Fibroblast of skin of left quadriceps (primary cell): ENCODE results near the gene CCPG1.
A peak's percentile ranks its signal among the peaks of the same experiment; 100 is the strongest.
"Not testable (repeated sequence)": the region's sequence is repeated elsewhere in the genome, so short reads cannot be mapped to it uniquely, and the experiment has no call there.

Experiments
- DNase-seq, 2 experiments: peaks; one replicate each; pipeline ENCODE4 v3.0.0-alpha.2; 2013; ENCODE audit warnings: low read depth in 2 of 2

Gene CCPG1, protein sequence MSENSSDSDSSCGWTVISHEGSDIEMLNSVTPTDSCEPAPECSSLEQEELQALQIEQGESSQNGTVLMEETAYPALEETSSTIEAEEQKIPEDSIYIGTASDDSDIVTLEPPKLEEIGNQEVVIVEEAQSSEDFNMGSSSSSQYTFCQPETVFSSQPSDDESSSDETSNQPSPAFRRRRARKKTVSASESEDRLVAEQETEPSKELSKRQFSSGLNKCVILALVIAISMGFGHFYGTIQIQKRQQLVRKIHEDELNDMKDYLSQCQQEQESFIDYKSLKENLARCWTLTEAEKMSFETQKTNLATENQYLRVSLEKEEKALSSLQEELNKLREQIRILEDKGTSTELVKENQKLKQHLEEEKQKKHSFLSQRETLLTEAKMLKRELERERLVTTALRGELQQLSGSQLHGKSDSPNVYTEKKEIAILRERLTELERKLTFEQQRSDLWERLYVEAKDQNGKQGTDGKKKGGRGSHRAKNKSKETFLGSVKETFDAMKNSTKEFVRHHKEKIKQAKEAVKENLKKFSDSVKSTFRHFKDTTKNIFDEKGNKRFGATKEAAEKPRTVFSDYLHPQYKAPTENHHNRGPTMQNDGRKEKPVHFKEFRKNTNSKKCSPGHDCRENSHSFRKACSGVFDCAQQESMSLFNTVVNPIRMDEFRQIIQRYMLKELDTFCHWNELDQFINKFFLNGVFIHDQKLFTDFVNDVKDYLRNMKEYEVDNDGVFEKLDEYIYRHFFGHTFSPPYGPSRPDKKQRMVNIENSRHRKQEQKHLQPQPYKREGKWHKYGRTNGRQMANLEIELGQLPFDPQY

DNA sequence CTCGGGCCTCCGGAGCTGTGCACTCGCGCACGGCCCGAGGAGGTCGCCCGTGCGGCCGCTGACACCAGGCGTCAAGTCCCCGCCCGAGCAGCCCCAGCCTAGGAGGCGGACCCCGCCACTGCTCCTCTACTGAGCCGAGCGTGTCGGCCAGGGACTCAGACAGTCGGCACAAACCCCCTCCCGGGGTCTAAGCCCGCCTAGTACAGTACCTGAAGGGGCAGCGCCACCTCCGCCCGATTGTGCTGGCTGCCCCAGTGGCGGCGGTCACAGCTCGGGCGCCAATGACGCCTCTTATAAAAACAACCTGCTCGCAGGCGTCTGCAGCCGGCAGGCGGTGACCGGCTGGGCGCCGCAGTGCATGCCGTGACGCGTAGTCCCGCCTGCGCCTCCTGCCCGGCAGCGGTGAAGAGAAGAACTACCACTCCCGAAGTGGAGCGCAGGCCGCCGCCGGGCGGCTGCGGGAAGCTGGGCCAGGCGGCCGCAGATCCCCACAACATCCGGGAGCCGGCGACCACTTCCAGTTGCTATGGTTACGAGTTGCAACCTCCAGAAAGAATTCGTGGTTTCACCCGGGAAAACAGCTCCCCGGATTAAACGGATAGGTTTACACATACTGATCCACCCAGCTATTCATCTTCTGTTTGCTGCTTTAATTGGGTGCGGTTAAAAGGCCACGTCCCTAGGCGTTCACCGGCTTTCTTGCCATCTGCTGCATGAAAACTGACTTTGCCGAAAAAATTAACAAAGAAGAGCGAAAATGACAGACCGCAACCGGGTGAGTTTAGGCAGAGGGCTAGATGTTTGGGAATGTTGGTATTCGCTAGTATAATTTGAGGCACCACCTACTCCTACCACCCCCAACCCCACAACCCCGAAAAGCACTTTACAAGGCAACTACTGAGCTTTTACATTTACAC is at the start of gene CCPG1, which contains the start of gene PIERCE2:
Gene CCPG1 (minus strand): TSS at position 348 of the 917 bp plus-strand sequence. CDS start 18,935 bp downstream, outside the sequence.
Gene PIERCE2 (plus strand): TSS at position 484 of the 917 bp plus-strand sequence. CDS start 274 bp downstream, at position 758.
- DNase-seq: peak; percentile 81 to 84

DNA sequence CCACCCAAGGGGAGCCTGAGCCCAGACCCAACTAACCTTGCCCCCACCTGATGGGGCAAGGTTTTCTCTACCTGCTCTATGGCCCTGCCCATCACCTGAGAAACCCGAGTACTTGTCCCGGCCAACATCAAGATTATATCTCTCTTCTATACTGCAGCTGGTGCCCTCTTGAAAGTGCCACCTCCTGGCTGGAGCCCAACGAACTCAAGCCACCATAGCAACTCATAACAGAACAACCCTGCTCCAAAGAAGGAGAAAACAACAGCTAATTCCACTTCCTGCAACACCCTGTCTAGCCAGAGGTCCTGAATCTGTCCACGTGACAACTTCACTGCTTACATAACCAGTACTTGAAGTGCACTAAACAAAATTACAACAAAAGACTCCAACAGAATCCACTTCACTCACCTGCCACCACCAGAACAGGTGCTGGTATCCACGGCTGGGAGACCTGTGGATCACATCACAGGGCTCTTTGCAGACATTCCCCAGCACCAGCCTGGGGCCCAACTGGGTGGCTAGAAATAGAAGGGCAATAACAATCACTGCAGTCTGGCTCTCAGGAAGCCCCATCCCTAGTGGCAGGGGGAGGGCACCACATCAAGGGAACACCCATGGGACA is 49.4 kb upstream of the CCPG1 start:
- DNase-seq: no peak

DNA sequence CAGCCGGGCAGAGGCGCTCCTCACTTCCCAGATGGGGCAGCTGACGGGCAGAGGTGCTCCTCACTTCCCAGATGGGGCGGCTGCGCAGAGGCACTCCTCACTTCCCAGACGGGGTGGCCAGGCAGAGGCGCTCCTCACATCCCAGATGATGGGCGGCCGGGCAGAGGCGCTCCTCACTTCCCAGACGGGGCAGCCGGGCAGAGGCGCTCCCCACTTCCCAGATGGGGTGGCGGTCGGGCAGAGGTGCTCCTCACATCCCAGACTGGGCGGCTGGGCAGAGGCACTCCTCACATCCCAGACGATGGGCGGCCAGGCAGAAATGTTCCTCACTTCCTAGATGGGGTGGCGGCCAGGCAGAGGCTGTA is 38.9 kb upstream of the CCPG1 start:
- DNase-seq: not testable (repeated sequence)

DNA sequence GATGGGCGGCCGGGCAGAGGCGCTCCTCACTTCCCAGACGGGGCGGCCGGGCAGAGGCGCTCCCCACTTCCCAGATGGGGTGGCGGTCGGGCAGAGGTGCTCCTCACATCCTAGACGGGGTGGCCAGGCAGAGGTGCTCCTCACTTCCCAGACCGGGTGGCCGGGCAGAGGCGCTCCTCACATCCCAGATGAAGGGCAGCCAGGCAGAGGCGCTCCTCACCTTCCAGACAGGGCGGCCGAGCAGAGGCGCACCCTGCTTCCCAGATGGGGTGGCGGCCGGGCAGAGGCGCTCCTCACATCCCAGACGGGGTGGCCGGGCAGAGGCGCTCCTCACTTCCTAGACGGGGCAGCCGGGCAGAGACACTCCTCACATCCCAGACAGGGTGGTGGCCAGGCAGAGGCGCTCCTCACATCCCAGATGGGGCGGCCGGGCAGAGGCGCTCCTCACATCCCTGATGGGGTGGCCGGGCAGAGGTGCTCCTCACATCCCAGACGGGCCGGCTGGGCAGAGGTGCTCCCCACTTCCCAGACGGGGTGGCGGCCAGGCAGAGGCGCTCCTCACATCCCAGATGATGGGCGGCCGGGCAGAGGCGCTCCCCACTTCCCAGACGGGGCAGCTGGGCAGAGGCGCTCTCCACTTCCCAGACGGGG is 38.3 kb upstream of the CCPG1 start:
- not testable (repeated sequence) for DNase-seq

DNA sequence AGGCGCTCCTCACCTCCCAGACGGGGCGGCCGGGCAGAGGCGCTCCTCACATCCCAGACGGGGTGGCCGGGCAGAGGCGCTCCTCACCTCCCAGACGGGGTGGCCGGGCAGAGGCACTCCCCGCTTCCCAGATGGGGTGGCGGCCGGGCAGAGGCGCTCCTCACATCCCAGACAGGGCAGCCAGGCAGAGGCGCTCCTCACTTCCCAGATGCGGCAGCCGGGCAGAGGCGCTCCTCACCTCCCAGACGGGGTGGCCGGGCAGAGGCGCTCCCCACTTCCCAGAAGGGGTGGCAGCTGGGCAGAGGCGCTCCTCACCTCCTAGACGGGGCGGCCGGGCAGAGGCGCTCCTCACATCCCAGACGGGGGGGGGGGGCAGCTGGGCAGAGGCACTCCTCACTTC is 37.8 kb upstream of the CCPG1 start:
- DNase-seq: not testable (repeated sequence)

DNA sequence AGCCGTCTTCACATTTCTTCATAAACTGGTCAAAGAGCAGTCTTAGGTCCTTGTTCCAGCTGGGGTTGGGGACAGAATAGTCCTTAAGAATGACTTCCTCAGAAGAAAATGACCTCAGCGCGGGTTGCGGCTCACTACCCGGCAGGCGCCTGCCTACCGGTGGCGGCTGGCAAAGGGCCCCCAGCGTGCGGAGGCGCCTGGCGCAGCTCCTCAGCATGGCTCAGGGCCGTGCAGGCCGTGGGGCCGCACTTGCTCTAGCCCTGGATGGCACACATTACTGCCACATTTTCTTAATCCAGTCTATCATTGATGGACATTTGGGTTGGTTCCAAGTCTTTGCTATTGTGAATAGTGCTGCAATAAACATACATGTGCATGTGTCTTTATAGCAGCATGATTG is 35.0 kb upstream of the CCPG1 start:
- not testable (repeated sequence) for DNase-seq

DNA sequence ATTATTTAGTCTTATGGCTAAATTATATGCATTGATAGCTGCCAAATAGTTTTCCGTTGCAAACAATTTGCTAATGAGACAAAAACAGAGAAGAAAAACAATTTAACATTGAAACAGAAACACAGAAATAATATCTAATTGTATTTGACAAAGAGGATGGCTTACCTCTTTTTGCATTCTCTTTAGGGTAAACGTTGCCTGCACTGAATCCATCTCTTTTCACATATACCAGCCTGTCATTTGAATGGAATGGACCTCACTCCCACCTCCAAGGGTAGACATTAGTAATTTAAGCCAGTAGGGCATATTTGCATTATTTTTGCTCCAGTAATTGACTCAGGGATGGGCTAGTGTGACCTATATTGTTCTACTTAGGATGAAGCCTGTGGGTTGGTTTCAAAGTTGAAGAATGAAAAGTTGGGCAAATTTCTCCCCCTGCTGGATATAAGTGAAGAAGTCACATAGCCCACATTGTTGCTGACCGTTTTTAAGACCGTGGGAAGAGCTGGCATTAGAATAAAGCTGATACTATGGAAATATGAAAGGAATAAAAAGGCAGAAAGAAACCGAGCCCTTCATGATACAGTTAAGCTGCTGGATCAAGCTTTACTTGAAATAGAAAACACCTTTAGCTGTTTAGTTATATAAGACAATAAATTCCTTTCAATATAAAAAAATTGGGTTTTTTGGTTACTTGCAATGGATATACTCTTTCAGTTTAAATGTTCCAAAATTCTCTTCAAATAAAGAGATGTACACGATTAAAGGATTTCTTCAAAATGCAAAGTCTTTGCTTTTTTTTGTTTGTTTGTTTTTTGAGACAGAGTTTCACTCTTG is 27.0 kb upstream of the CCPG1 start:
- peak; percentile 8 to 9 for DNase-seq

DNA sequence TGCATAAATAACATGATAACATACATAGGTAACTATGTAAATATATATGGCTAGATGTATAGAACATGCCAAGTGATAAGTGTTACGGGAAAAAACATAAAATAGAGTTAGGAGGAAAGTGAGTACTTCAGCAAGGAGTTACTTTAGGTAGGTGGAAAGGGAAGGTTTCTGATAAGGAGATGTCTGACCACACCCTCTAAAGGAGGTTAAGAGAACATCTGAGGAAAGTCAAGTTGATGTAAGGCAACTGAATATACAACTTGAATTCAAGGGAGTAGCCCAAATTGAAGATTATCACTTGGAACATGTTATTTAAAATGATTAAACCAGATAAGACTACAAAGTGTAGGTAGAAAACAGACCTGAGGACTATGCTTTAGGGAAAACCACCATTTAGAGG is 13.9 kb upstream of the CCPG1 start:
- DNase-seq: no peak

DNA sequence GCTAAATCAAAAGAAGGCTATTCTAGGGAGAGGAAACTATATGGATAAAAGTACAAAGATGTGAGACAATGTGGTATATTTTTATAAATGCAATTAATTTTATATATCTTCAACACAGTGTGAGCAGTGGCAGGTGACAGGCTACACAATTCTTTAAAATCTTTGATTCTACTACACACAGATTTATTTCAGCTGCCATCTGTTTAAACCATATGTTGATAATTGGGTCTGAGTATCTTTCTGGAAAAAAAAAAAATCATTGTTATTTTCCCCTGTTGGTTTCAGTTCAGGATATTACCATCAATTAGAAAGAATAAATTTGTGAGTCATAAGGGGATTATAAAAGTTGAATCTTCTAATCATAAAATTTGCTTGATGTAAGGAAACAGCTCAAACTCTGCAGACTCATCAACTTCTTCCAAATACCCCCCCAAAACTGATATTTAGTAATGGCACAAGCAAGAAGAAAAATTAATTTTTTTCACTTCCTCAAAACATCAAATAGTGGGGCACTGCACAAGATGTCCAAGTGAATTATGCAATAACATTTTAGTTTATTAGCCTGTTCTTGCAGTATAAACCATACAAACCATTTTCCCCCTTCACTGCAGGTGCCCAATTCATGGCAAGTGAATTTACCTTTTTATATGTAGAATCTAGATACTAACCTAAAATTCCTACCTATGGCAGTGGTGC is 12.2 kb upstream of the CCPG1 start:
- DNase-seq: no peak

DNA sequence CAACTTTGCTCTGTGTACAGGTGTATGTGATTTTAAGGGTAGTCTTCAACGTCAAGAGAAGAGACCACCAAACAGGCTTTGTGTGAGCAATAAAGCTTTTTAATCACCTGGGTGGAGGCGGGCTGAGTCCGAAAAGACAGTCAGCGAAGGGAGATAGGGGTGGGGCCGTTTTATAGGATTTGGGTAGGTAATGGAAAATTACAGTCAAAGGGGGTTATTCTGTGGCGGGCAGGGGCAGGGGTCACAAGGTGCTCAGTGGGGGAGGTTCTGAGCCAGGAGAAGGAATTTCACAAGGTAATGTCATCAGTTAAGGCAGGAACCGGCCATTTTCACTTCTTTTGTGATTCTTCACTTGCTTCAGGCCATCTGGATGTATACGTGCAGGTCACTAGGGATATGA is 9.5 kb upstream of the CCPG1 start:
- not testable (repeated sequence) for DNase-seq

DNA sequence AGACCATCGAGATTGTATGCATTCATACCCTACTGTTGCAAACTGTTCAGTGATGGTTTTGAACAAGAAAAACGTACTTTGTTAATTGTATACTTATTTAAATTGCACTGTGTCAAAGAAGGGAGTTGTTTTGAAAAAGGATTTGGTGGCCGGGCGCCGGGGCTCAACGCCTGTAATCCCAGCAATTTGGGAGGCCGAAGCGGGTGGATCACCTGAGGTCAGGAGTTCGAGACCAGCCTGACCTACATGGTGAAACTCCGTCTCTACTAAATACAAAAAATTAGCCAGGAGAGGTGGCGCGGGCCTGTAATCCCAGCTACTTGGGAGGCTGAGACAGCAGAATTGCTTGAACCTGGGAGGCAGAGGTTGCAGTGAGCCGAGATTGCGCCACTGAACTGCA is 817 bp upstream of the CCPG1 start:
- DNase-seq: not testable (repeated sequence)

DNA sequence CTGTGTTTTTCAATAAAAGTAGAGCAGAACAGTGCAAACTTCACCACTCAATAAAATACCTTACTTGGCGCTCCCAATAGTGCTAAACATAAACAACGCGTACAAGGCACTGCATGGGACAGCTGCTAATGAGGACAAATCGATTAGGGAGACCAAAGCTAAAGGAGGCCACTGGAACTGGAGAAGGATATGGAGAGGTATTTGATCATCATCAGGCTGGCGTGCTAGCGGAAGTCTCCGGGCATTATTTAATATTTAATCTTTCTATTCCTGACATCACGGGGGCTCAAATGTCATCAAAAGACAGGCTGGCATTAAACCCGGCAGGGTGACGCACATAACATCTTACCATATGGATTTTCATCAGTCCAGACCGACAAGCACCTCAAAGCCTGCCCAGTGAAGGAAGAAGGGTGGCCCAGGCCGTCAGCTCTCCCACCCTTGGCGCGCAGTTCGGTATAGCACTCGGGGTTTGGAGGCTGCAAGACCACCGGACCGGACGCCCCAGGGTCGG is 604 bp downstream of the CCPG1 start:
- no peak for DNase-seq

DNA sequence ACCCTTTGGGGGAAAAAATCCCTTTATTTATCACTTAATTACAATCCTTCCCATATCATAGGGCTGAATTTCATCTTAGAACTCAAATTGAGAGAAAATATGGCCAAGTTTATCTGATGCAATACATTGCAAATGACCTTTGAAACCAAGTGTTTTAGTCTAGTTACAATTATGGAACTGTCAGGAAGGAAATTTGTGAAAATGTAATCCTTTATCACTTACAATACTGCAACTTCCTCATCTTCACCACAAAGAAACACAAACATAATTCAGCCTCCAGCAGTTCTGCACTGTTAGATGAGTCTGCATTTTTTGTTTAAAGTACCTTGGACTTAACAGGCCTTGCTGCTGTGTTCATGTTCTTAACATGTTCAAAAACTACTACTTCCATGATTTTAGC is 4.6 kb downstream of the CCPG1 start:
- peak; percentile 10 to 11 for DNase-seq

DNA sequence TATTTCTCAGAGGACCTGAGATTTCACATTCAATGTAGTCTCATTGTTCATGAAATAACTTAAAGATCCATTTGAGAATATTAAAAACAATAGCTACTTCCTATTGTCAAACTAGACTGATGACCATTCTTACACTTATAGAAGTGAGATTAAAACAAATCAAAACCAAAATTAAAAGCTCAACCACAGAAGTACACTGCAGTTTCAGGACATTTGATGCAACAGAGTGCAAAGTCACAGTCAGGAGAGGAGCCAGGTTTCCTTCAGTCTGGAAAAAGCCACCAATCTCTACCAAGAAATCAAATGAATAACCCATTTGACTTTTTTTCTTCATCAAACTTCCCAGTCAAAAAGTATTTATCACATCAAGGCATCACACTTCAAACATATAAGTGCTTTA is 5.5 kb downstream of the CCPG1 start:
- DNase-seq: no peak

DNA sequence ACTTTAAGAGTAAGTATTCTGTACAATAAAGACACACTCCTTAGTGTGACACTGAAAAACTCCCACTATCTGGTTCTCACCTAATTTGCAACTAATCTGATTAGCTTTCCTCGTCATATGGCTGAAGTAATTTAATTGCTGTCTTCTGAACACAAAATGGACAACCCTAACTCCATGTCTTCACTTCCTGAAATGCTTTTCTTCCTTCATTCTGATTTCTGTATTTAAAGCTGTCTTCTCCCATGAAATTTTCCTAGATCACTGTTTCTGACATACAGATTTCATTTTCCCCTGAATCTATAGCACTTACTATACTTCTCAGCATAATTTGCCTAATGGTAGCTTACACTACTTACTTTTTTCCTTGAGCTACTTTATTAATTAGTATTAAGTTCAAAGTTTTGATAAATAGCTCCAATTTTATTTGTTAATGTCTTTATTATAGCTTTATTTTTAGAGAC is 6.3 kb downstream of the CCPG1 start:
- no peak for DNase-seq

DNA sequence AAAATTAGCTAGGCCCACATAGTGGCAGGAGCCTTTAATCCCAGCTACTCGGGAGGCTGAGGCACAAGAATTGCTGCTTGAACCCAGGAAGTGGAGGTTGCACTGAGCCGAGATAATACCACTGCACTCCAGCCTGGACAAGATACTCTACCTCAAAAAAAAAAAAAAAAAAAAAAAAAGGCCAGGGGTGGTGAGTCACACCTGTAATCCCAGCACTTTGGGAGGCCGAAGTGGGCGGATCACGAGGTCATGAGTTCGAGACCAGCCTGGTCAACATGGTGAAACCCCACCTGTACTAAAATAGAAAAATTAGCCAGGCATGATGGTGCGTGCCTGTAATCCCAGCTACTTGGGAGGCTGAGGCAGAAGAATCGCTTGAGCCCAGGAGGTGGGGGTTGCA is 8.1 kb downstream of the CCPG1 start:
- not testable (repeated sequence) for DNase-seq

DNA sequence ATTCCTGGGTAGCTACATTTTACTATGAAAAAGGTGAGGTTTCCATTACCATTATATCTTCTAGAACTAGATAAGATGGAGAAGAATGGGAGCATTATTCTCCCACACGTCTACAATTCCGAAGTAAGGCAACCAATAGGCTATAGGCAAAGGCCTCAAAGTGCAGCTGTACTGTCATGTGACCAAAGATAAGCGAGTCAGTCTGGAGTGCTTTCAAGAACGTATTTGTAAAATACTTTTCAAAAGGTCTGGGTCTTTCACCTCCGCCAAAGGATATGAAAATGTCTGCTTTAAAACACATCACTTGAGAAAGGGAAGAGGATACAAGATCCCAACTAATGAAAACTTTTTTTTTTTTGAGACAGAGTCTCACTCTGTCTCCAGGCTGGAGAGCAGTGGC is 9.9 kb downstream of the CCPG1 start:
- DNase-seq: no peak

DNA sequence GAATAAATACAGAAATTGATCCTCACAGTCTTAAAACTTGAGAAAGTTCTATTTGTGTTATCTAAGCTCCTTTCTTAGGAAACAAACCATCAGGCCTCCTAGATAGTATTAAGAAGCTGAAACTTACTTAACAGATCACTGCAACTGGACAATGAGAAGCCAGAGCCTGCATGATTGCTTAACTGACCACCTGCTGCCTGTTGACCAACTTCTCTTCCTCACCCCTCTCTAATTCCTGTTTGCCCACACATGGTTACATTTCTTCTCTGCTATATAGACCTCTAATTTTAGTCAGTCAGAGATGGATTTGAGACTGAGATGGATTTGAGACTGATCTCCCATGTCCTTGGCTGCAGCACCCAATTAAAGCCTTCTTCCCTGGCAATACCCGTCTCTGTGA is 13.5 kb downstream of the CCPG1 start:
- DNase-seq: no peak

DNA sequence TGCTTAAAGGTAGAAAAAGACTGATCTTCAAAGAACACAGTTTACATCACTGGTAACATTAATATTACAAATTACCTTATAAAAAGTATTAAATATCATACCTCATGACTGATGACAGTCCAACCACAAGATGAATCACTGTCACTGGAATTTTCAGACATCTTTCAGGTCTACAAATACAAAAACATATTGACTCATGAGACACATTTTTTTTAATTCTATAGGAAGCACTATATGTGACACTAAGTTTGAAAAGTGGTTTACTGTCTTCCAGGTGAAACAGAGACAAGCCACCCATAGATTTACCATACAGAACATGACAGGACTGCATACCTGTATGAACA is 18.9 kb downstream of the CCPG1 start:
- DNase-seq: no peak
